ENCODE data around the gene SNX14.

DNA sequence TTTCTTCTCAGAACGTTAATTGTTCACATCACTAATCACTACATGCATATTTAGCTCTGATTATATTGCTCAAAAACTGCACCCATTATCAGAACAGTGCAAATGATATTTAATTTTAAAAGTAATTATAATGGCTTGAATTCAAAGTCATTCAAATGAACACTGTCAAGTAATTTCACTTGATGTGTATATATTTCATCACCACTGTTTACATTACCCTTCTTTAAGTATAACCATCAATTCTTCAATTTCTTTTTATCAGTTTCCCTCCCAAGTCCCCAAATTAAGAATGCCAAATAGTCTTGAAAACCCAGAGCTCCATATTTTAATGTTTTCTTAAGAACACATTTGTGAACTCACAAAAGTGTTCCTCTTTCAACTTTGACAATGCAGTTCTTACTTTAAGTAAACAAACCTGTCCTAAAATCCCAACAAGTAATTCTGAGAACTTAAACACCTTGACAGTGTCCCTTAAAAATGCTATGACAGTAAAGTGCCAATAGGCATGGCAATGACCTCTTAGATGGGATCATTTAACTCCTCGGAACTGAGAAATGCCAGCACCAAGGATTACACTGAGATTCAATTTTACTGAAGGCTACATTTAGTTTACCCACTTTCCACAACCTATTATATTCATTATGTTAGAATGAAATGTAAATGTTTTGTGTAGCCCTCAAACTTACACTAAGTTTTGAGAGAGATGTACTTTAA lies 16.7 kb upstream of the SNX14 start:
- TF ChIP-seq, protein P1, sequence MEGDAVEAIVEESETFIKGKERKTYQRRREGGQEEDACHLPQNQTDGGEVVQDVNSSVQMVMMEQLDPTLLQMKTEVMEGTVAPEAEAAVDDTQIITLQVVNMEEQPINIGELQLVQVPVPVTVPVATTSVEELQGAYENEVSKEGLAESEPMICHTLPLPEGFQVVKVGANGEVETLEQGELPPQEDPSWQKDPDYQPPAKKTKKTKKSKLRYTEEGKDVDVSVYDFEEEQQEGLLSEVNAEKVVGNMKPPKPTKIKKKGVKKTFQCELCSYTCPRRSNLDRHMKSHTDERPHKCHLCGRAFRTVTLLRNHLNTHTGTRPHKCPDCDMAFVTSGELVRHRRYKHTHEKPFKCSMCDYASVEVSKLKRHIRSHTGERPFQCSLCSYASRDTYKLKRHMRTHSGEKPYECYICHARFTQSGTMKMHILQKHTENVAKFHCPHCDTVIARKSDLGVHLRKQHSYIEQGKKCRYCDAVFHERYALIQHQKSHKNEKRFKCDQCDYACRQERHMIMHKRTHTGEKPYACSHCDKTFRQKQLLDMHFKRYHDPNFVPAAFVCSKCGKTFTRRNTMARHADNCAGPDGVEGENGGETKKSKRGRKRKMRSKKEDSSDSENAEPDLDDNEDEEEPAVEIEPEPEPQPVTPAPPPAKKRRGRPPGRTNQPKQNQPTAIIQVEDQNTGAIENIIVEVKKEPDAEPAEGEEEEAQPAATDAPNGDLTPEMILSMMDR (IDR thresholded peaks at IDR 0.05 in 8 of 11, conservative IDR thresholded peaks at IDR 0.05 in 3 of 11), result no peak
- no peak for TF ChIP-seq POLR2AphosphoS5 (IDR thresholded peaks at IDR 0.05)
- TF ChIP-seq POLR2A (IDR thresholded peaks at IDR 0.05), result no peak
